Activated naive CD8-positive, alpha-beta T cell treated with anti-CD3 and anti-CD28 coated beads for 36 hours (primary cell): ENCODE data around the gene STMN3. TPM values are rescaled to one million over a fixed set of nuclear protein-coding genes. Genes with fewer than 3 reads are reported as not detected.
"Not testable (repeated sequence)": the region's sequence is repeated elsewhere in the genome, so short reads cannot be mapped to it uniquely, and the experiment has no call there.

Experiments used
- DNase-seq: peaks from one replicate; pipeline ENCODE4 v3.0.0; 2021
- H3K27ac Mint-ChIP-seq: one replicate; pipeline ENCODE4 v1.8.0; 2022; ENCODE audit warnings: mild to moderate bottlenecking, moderate library complexity, mixed read lengths
- H3K27me3 Mint-ChIP-seq: one replicate; pipeline ENCODE4 v1.8.0; 2022; ENCODE audit warnings: mild to moderate bottlenecking, mixed read lengths
- H3K36me3 Mint-ChIP-seq: one replicate; pipeline ENCODE4 v1.8.0; 2021; ENCODE audit warnings: mild to moderate bottlenecking, mixed read lengths
- H3K4me1 Mint-ChIP-seq: one replicate; pipeline ENCODE4 v1.8.0; 2021; ENCODE audit warnings: mixed read lengths
- H3K4me3 Mint-ChIP-seq: one replicate; pipeline ENCODE4 v1.8.0; 2022; ENCODE audit warnings: mild to moderate bottlenecking, moderate library complexity, mixed read lengths
- H3K9me3 Mint-ChIP-seq: one replicate; pipeline ENCODE4 v1.8.0; 2022; ENCODE audit warnings: mixed read lengths
- total RNA-seq, 2 experiments: library from RNA; stranded (reverse); gene quantifications; one replicate each; pipeline ENCODE4 v1.2.3, GENCODE V29; 2021

Gene STMN3
- total RNA-seq, 2 experiments from 2014 or later: 10.2 to 11.7 TPM

- Mint-ChIP-seq H3K27me3 (no peaks in the 10 kb centered on the region), H3K36me3 (peaks cover 3% of the 10 kb centered on the region), H3K9me3 (no peaks in the 10 kb centered on the region), H3K4me1 (peaks cover 4% of the 10 kb centered on the region), H3K27ac (no peak overlapping the region), H3K4me3 (no peak overlapping the region)
- no peak for DNase-seq
These were observed 40.8 kb downstream of the STMN3 start for GRCh38 chr20:63612276-63612931.

- Mint-ChIP-seq H3K27me3 (no peaks in the 10 kb centered on the region), H3K27ac (no peak overlapping the region), H3K4me1 (peaks cover 8% of the 10 kb centered on the region), H3K36me3 (peaks cover 3% of the 10 kb centered on the region), H3K9me3 (no peaks in the 10 kb centered on the region), H3K4me3 (no peak overlapping the region)
- DNase-seq: no peak
These were observed 41.6 kb downstream of the STMN3 start for GRCh38 chr20:63611646-63612045.

GRCh38 chr20:63610581-63611435, 42.4 kb downstream of the STMN3 start:
- no peaks in the 10 kb centered on the region for H3K9me3 Mint-ChIP-seq
- DNase-seq: no peak
- peaks cover 10% of the 10 kb centered on the region for H3K4me1 Mint-ChIP-seq
- H3K27ac Mint-ChIP-seq: no peak overlapping the region
- H3K27me3 Mint-ChIP-seq: no peaks in the 10 kb centered on the region
- no peak overlapping the region for H3K4me3 Mint-ChIP-seq
- peaks cover 3% of the 10 kb centered on the region for H3K36me3 Mint-ChIP-seq

- Mint-ChIP-seq H3K27ac (no peak overlapping the region), H3K36me3 (peaks cover 17% of the 10 kb centered on the region), H3K27me3 (no peaks in the 10 kb centered on the region), H3K4me3 (no peak overlapping the region), H3K9me3 (no peaks in the 10 kb centered on the region), H3K4me1 (peaks cover 7% of the 10 kb centered on the region)
- no peak for DNase-seq
These were observed 46.5 kb downstream of the STMN3 start for GRCh38 chr20:63606686-63607085.

GRCh38 chr20:63602321-63602720, 50.9 kb downstream of the STMN3 start:
- peaks cover 21% of the 10 kb centered on the region for H3K36me3 Mint-ChIP-seq
- no peaks in the 10 kb centered on the region for H3K27me3 Mint-ChIP-seq
- H3K9me3 Mint-ChIP-seq: no peaks in the 10 kb centered on the region
- H3K27ac Mint-ChIP-seq: no peak overlapping the region
- H3K4me1 Mint-ChIP-seq: peaks cover 7% of the 10 kb centered on the region
- no peak for DNase-seq
- H3K4me3 Mint-ChIP-seq: no peak overlapping the region

GRCh38 chr20:63601679-63602078, 51.5 kb downstream of the STMN3 start:
- DNase-seq: not testable (repeated sequence)

GRCh38 chr20:63599396-63600050, 53.7 kb downstream of the STMN3 start:
- H3K4me3 Mint-ChIP-seq: no peak overlapping the region
- H3K9me3 Mint-ChIP-seq: no peaks in the 10 kb centered on the region
- no peaks in the 10 kb centered on the region for H3K4me1 Mint-ChIP-seq
- H3K27ac Mint-ChIP-seq: no peak overlapping the region
- peaks cover 21% of the 10 kb centered on the region for H3K36me3 Mint-ChIP-seq
- H3K27me3 Mint-ChIP-seq: no peaks in the 10 kb centered on the region
- no peak for DNase-seq

More at GRCh38 chr20:63601679-63602078, 51.5 kb downstream of the STMN3 start:
- not testable (repeated sequence) for H3K9me3 Mint-ChIP-seq, H3K4me1 Mint-ChIP-seq, H3K27ac Mint-ChIP-seq, H3K4me3 Mint-ChIP-seq, H3K27me3 Mint-ChIP-seq
- H3K36me3 Mint-ChIP-seq: peaks cover 21% of the 10 kb centered on the region

- no peak for DNase-seq
- Mint-ChIP-seq H3K9me3 (no peaks in the 10 kb centered on the region), H3K4me1 (no peaks in the 10 kb centered on the region), H3K27me3 (no peaks in the 10 kb centered on the region), H3K27ac (no peak overlapping the region), H3K4me3 (no peak overlapping the region), H3K36me3 (peaks cover 21% of the 10 kb centered on the region)
These were observed 54.5 kb downstream of the STMN3 start for GRCh38 chr20:63598479-63599395.

GRCh38 chr20:63597651-63598478, 55.4 kb downstream of the STMN3 start:
- Mint-ChIP-seq H3K4me3 (no peak overlapping the region), H3K36me3 (peaks cover 23% of the 10 kb centered on the region), H3K9me3 (no peaks in the 10 kb centered on the region), H3K27ac (no peak overlapping the region), H3K27me3 (no peaks in the 10 kb centered on the region), H3K4me1 (no peaks in the 10 kb centered on the region)
- no peak for DNase-seq

GRCh38 chr20:63596423-63596822, 56.8 kb downstream of the STMN3 start:
- peaks cover 15% of the 10 kb centered on the region for H3K36me3 Mint-ChIP-seq
- no peak overlapping the region for H3K27ac Mint-ChIP-seq
- no peaks in the 10 kb centered on the region for H3K27me3 Mint-ChIP-seq
- H3K9me3 Mint-ChIP-seq: no peaks in the 10 kb centered on the region
- H3K4me3 Mint-ChIP-seq: no peak overlapping the region
- no peaks in the 10 kb centered on the region for H3K4me1 Mint-ChIP-seq
- DNase-seq: no peak

- Mint-ChIP-seq H3K4me1 (no peaks in the 10 kb centered on the region), H3K4me3 (no peak overlapping the region), H3K27me3 (no peaks in the 10 kb centered on the region), H3K27ac (no peak overlapping the region), H3K9me3 (no peaks in the 10 kb centered on the region), H3K36me3 (peaks cover 12% of the 10 kb centered on the region)
- DNase-seq: no peak
These were observed 57.7 kb downstream of the STMN3 start for GRCh38 chr20:63595416-63596127.

GRCh38 chr20:63594043-63594561, 59.1 kb downstream of the STMN3 start:
- no peak for DNase-seq
- H3K27ac Mint-ChIP-seq: no peak overlapping the region
- no peak overlapping the region for H3K4me3 Mint-ChIP-seq
- no peaks in the 10 kb centered on the region for H3K27me3 Mint-ChIP-seq
- no peaks in the 10 kb centered on the region for H3K4me1 Mint-ChIP-seq
- H3K9me3 Mint-ChIP-seq: no peaks in the 10 kb centered on the region
- H3K36me3 Mint-ChIP-seq: peaks cover 8% of the 10 kb centered on the region

GRCh38 chr20:63592661-63593060, 60.6 kb downstream of the STMN3 start:
- Mint-ChIP-seq H3K36me3 (peaks cover 10% of the 10 kb centered on the region), H3K27ac (no peak overlapping the region), H3K4me3 (no peak overlapping the region), H3K9me3 (no peaks in the 10 kb centered on the region), H3K4me1 (peaks cover 6% of the 10 kb centered on the region), H3K27me3 (no peaks in the 10 kb centered on the region)
- no peak for DNase-seq
